Type B pancreatic cell (in vitro differentiated cells): Measurements from ENCODE around the gene EYS. TPM values are rescaled to one million over a fixed set of nuclear protein-coding genes. Genes with fewer than 3 reads are reported as not detected.

Source experiments
- DNase-seq: peaks from one replicate; pipeline ENCODE4 v3.0.0; 2021; ENCODE audit warnings: mixed read lengths; ENCODE audit not compliant: unreplicated experiment; ENCODE audit errors: extremely low spot score
- H3K27ac Mint-ChIP-seq: 2 replicates; pipeline ENCODE4 v1.8.0; 2021; ENCODE audit warnings: mild to moderate bottlenecking, mixed read lengths
- H3K27me3 Mint-ChIP-seq: 2 replicates; pipeline ENCODE4 v1.8.0; 2021; ENCODE audit warnings: mixed read lengths
- H3K36me3 Mint-ChIP-seq: 2 replicates; pipeline ENCODE4 v1.8.0; 2021; ENCODE audit warnings: mixed read lengths
- H3K4me1 Mint-ChIP-seq: one replicate; pipeline ENCODE4 v1.8.0; 2021; ENCODE audit warnings: mixed read lengths; ENCODE audit not compliant: unreplicated experiment
- H3K4me3 Mint-ChIP-seq: 2 replicates; pipeline ENCODE4 v1.8.0; 2021; ENCODE audit warnings: mild to moderate bottlenecking, mixed read lengths
- H3K9me3 Mint-ChIP-seq: 2 replicates; pipeline ENCODE4 v1.8.0; 2021; ENCODE audit warnings: mixed read lengths
- CTCF ChIP-seq: fragments of 200-600 bp; sonication (generic); conservative IDR thresholded peaks from 2 replicates; pipeline ENCODE4 v1.5.0; 2021; ENCODE audit warnings: antibody characterized with exemption, mild to moderate bottlenecking
- total RNA-seq: library from RNA; stranded (reverse); gene quantifications from 2 replicates; pipeline ENCODE4 v1.2.1, GENCODE V29; 2021; ENCODE audit warnings: low replicate concordance

The EYS gene
- total RNA-seq, 1 donor from 2014 or later = 1.5 TPM

- no peaks in the 10 kb centered on the region for H3K9me3 Mint-ChIP-seq
- TF ChIP-seq CTCF = no peak
- no peak overlapping the region for H3K27ac Mint-ChIP-seq
These were observed 1777.9 kb downstream of the EYS start for GRCh38 chr6:63929111-63929510.

GRCh38 chr6:63928613-63929012 is 1778.4 kb downstream of the EYS start:
- no peak overlapping the region for H3K27ac Mint-ChIP-seq
- no peak for DNase-seq
- H3K4me1 Mint-ChIP-seq = no peaks in the 10 kb centered on the region
- H3K4me3 Mint-ChIP-seq = no peak overlapping the region
- H3K36me3 Mint-ChIP-seq = no peaks in the 10 kb centered on the region
- peaks cover 3% of the 10 kb centered on the region for H3K27me3 Mint-ChIP-seq
- no peak for TF ChIP-seq CTCF
- no peaks in the 10 kb centered on the region for H3K9me3 Mint-ChIP-seq

More at GRCh38 chr6:63929111-63929510, 1777.9 kb downstream of the EYS start:
- DNase-seq = no peak
- Mint-ChIP-seq H3K27me3 (peaks cover 3% of the 10 kb centered on the region), H3K36me3 (no peaks in the 10 kb centered on the region), H3K4me1 (no peaks in the 10 kb centered on the region), H3K4me3 (no peak overlapping the region)

GRCh38 chr6:63926950-63927927 is 1779.8 kb downstream of the EYS start:
- no peak for TF ChIP-seq CTCF
- no peak for DNase-seq
- no peaks in the 10 kb centered on the region for H3K9me3 Mint-ChIP-seq
- H3K27me3 Mint-ChIP-seq = peaks cover 3% of the 10 kb centered on the region
- no peak overlapping the region for H3K27ac Mint-ChIP-seq
- H3K36me3 Mint-ChIP-seq = no peaks in the 10 kb centered on the region
- no peak overlapping the region for H3K4me3 Mint-ChIP-seq
- H3K4me1 Mint-ChIP-seq = no peaks in the 10 kb centered on the region

- no peak for DNase-seq
- Mint-ChIP-seq H3K4me3 (no peak overlapping the region), H3K9me3 (no peaks in the 10 kb centered on the region), H3K36me3 (no peaks in the 10 kb centered on the region), H3K27ac (no peak overlapping the region), H3K4me1 (no peaks in the 10 kb centered on the region), H3K27me3 (peaks cover 8% of the 10 kb centered on the region)
- no peak for TF ChIP-seq CTCF
These were observed 1780.7 kb downstream of the EYS start for GRCh38 chr6:63926258-63926780.

- Mint-ChIP-seq H3K27me3 (peaks cover 5% of the 10 kb centered on the region), H3K27ac (no peak overlapping the region), H3K9me3 (no peaks in the 10 kb centered on the region), H3K4me3 (no peak overlapping the region), H3K4me1 (no peaks in the 10 kb centered on the region), H3K36me3 (no peaks in the 10 kb centered on the region)
- no peak for DNase-seq
- peak; percentile 86 for TF ChIP-seq CTCF
These were observed 1783.8 kb downstream of the EYS start for GRCh38 chr6:63923139-63923739.
